Osteoblast (primary cell): Measurements from ENCODE around the gene USP7. TPM values are rescaled to one million over a fixed set of nuclear protein-coding genes. Genes with fewer than 3 reads are reported as not detected.

Experiments
- DNase-seq: peaks from one replicate; pipeline ENCODE4 v3.0.0; 2011; ENCODE audit warnings: low spot score, mixed read lengths; ENCODE audit not compliant: insufficient read length; ENCODE audit errors: missing footprints
- H2AFZ ChIP-seq: 2 replicates; pipeline ENCODE4 v1.6.0; 2011; ENCODE audit warnings: mild to moderate bottlenecking, low read length
- H3K27ac ChIP-seq: 2 replicates; pipeline ENCODE4 v1.5.1; 2011; ENCODE audit warnings: mild to moderate bottlenecking, low read depth, low read length, moderate library complexity
- H3K27me3 ChIP-seq: 2 replicates; pipeline ENCODE4 v1.6.0; 2012; ENCODE audit warnings: mild to moderate bottlenecking, control low read depth, inconsistent platforms, low read length, moderate library complexity; ENCODE audit not compliant: insufficient read depth
- H3K36me3 ChIP-seq: 2 replicates; pipeline ENCODE4 v1.5.1; 2011; ENCODE audit warnings: mild to moderate bottlenecking, low read length, control low read depth, moderate library complexity; ENCODE audit not compliant: insufficient read depth
- H3K4me1 ChIP-seq: 2 replicates; pipeline ENCODE4 v1.5.1; 2011; ENCODE audit warnings: mild to moderate bottlenecking, low read length, control low read depth, moderate library complexity; ENCODE audit not compliant: insufficient read depth
- H3K4me2 ChIP-seq: 2 replicates; pipeline ENCODE4 v1.6.0; 2011; ENCODE audit warnings: mild to moderate bottlenecking, low read length; ENCODE audit not compliant: insufficient read depth
- H3K4me3 ChIP-seq: fragments of 200-600 bp; sonication (generic); 3 replicates; pipeline ENCODE4 v1.5.1; 2012; ENCODE audit warnings: mild to moderate bottlenecking, low read length, inconsistent platforms; ENCODE audit not compliant: insufficient read depth
- H3K79me2 ChIP-seq: 2 replicates; pipeline ENCODE4 v1.6.0; 2012; ENCODE audit warnings: mild to moderate bottlenecking, low read length, control low read depth, inconsistent platforms; ENCODE audit not compliant: insufficient read depth
- H3K9me3 ChIP-seq: 2 replicates; pipeline ENCODE4 v1.5.1; 2011; ENCODE audit warnings: low read depth, low read length, control low read depth
- H4K20me1 ChIP-seq: 2 replicates; pipeline ENCODE4 v1.6.0; 2012; ENCODE audit warnings: mild to moderate bottlenecking, low read length, control low read depth; ENCODE audit not compliant: insufficient read depth
- CTCF ChIP-seq: IDR thresholded peaks from 2 replicates; pipeline ENCODE4 v1.5.1; 2011; ENCODE audit warnings: mild to moderate bottlenecking, low read depth, low read length, moderate library complexity; ENCODE audit errors: extremely low read depth
- total RNA-seq: library from RNA; depleted of rRNA; stranded (reverse); fragments of >200 nt; gene quantifications from 2 replicates; pipeline ENCODE4 v1.2.3, GENCODE V29; 2012

Gene USP7
- total RNA-seq, 1 donor, result 51.4 TPM

- Histone ChIP-seq H3K27me3 (no peaks in the 10 kb centered on the region), H3K36me3 (peaks cover 72% of the 10 kb centered on the region), H3K4me1 (peaks cover 6% of the 10 kb centered on the region), H3K79me2 (peaks cover 38% of the 10 kb centered on the region), H3K4me2 (no peak overlapping the region), H3K27ac (no peak overlapping the region), H3K4me3 (no peak overlapping the region), H2AFZ (no peak overlapping the region), H3K9me3 (no peaks in the 10 kb centered on the region), H4K20me1 (peaks cover 31% of the 10 kb centered on the region)
- TF ChIP-seq CTCF, result no peak
- DNase-seq, result no peak
Observed at GRCh38 chr16:8908810-8909468, 54.8 kb downstream of the USP7 start.

GRCh38 chr16:8907096-8907495, 56.6 kb downstream of the USP7 start:
- H3K4me3 ChIP-seq, result no peak overlapping the region
- peaks cover 25% of the 10 kb centered on the region for H4K20me1 ChIP-seq
- peaks cover 81% of the 10 kb centered on the region for H3K36me3 ChIP-seq
- H2AFZ ChIP-seq, result no peak overlapping the region
- peaks cover 25% of the 10 kb centered on the region for H3K79me2 ChIP-seq
- H3K27me3 ChIP-seq, result no peaks in the 10 kb centered on the region
- peak overlapping the region; percentile 4 for H3K4me2 ChIP-seq
- H3K4me1 ChIP-seq, result peaks cover 6% of the 10 kb centered on the region
- H3K27ac ChIP-seq, result peak overlapping the region; percentile 47
- H3K9me3 ChIP-seq, result no peaks in the 10 kb centered on the region
- TF ChIP-seq CTCF, result no peak
- no peak for DNase-seq

GRCh38 chr16:8905795-8906591, 57.7 kb downstream of the USP7 start:
- Histone ChIP-seq H3K27ac (no peak overlapping the region), H3K79me2 (peaks cover 15% of the 10 kb centered on the region), H3K4me3 (no peak overlapping the region), H3K27me3 (no peaks in the 10 kb centered on the region), H4K20me1 (peaks cover 14% of the 10 kb centered on the region), H3K9me3 (no peaks in the 10 kb centered on the region), H3K4me2 (no peak overlapping the region), H3K4me1 (peaks cover 6% of the 10 kb centered on the region), H2AFZ (no peak overlapping the region), H3K36me3 (peaks cover 82% of the 10 kb centered on the region)
- no peak for DNase-seq
- peak; percentile 29 for TF ChIP-seq CTCF

GRCh38 chr16:8905168-8905762, 58.4 kb downstream of the USP7 start:
- H3K27ac ChIP-seq, result no peak overlapping the region
- H3K4me2 ChIP-seq, result no peak overlapping the region
- peaks cover 10% of the 10 kb centered on the region for H4K20me1 ChIP-seq
- H3K4me1 ChIP-seq, result peaks cover 6% of the 10 kb centered on the region
- DNase-seq, result no peak
- no peaks in the 10 kb centered on the region for H3K9me3 ChIP-seq
- H3K4me3 ChIP-seq, result no peak overlapping the region
- peaks cover 10% of the 10 kb centered on the region for H3K79me2 ChIP-seq
- H3K36me3 ChIP-seq, result peaks cover 82% of the 10 kb centered on the region
- peak; percentile 52 for TF ChIP-seq CTCF
- no peaks in the 10 kb centered on the region for H3K27me3 ChIP-seq
- H2AFZ ChIP-seq, result no peak overlapping the region
